Measurements from ENCODE around the gene INO80E. TPM values are rescaled to one million over a fixed set of nuclear protein-coding genes. Genes with fewer than 3 reads are reported as not detected.

INO80E gene
- polyA plus RNA-seq, 1 experiment = 35.6 TPM

GRCh38 chr16:29989111-29989858 is 6.8 kb upstream of the INO80E start:
- TF ChIP-seq CTCF (IDR thresholded peaks at IDR 0.05; ENCODE audit: insufficient read depth, low read depth, low read length) = no peak
- peaks cover 63% of the 10 kb centered on the region for H3K36me3 ChIP-seq (ENCODE audit: control insufficient read depth, insufficient read depth, low read length)
- ChIA-PET CTCF (interaction anchor here (0.6 to 1.7 kb wide), 4 partner anchors 12 to 52 kb away, joined by 3 to 4 read pairs (median 3); no protein-coding TSS in a partner anchor), POLR2A (no interaction called here)
- DNase-seq (ENCODE audit: low read depth) = no peak
- no peaks in the 10 kb centered on the region for H3K27me3 ChIP-seq (ENCODE audit: control insufficient read depth, insufficient read depth, low read length)
- no peak overlapping the region for H3K4me3 ChIP-seq (ENCODE audit: low read depth, low read length)

GRCh38 chr16:29990034-29990433 is 6.0 kb upstream of the INO80E start:
- no peak overlapping the region for H3K4me3 ChIP-seq (ENCODE audit: low read depth, low read length)
- CTCF ChIA-PET = interaction anchor here (0.9 to 1.7 kb wide), 3 partner anchors 13 to 32 kb away, joined by 3 read pairs; no protein-coding TSS in a partner anchor
- POLR2A ChIA-PET = no interaction called here
- TF ChIP-seq CTCF (IDR thresholded peaks at IDR 0.05; ENCODE audit: insufficient read depth, low read depth, low read length) = no peak
- DNase-seq (ENCODE audit: low read depth) = no peak
- no peaks in the 10 kb centered on the region for H3K27me3 ChIP-seq (ENCODE audit: control insufficient read depth, insufficient read depth, low read length)
- H3K36me3 ChIP-seq (ENCODE audit: control insufficient read depth, insufficient read depth, low read length) = peaks cover 61% of the 10 kb centered on the region

- Histone ChIP-seq H3K27me3 (ENCODE audit: control insufficient read depth, insufficient read depth, low read length) (no peaks in the 10 kb centered on the region), H3K36me3 (ENCODE audit: control insufficient read depth, insufficient read depth, low read length) (peaks cover 53% of the 10 kb centered on the region), H3K4me3 (ENCODE audit: low read depth, low read length) (no peak overlapping the region)
- no peak for TF ChIP-seq CTCF (IDR thresholded peaks at IDR 0.05; ENCODE audit: insufficient read depth, low read depth, low read length)
- ChIA-PET CTCF (no interaction called here), POLR2A (no interaction called here)
- DNase-seq (ENCODE audit: low read depth) = no peak
These were observed 5.0 kb upstream of the INO80E start for GRCh38 chr16:29990883-29991570.

- no peak for TF ChIP-seq CTCF (IDR thresholded peaks at IDR 0.05; ENCODE audit: insufficient read depth, low read depth, low read length)
- POLR2A ChIA-PET = no interaction called here
- H3K4me3 ChIP-seq (ENCODE audit: low read depth, low read length) = no peak overlapping the region
- no peaks in the 10 kb centered on the region for H3K27me3 ChIP-seq (ENCODE audit: control insufficient read depth, insufficient read depth, low read length)
- CTCF ChIA-PET = no interaction called here
- no peak for DNase-seq (ENCODE audit: low read depth)
- H3K36me3 ChIP-seq (ENCODE audit: control insufficient read depth, insufficient read depth, low read length) = peaks cover 49% of the 10 kb centered on the region
These were observed 4.5 kb upstream of the INO80E start for GRCh38 chr16:29991571-29991904.

- Histone ChIP-seq H3K36me3 (ENCODE audit: control insufficient read depth, insufficient read depth, low read length) (peaks cover 41% of the 10 kb centered on the region), H3K27me3 (ENCODE audit: control insufficient read depth, insufficient read depth, low read length) (no peaks in the 10 kb centered on the region), H3K4me3 (ENCODE audit: low read depth, low read length) (no peak overlapping the region)
- no peak for DNase-seq (ENCODE audit: low read depth)
- ChIA-PET POLR2A (no interaction called here), CTCF (no interaction called here)
- no peak for TF ChIP-seq CTCF (IDR thresholded peaks at IDR 0.05; ENCODE audit: insufficient read depth, low read depth, low read length)
These were observed 3.6 kb upstream of the INO80E start for GRCh38 chr16:29992344-29992967.
